HL-60/S4 treated with phorbol 12-myristate 13-acetate at 8.2 ng/mL for 4 days and 3 days (cell line): Measurements from ENCODE around the gene ZFAND3.

Source experiments
- in situ Hi-C: fragments of 300-500 bp; cut with MboI; formaldehyde crosslinking; loops from 2 replicates; pipeline ENCODE4 v1.15.0; 2022; ENCODE audit warnings: low sequenced_read_pairs

Gene ZFAND3

DNA sequence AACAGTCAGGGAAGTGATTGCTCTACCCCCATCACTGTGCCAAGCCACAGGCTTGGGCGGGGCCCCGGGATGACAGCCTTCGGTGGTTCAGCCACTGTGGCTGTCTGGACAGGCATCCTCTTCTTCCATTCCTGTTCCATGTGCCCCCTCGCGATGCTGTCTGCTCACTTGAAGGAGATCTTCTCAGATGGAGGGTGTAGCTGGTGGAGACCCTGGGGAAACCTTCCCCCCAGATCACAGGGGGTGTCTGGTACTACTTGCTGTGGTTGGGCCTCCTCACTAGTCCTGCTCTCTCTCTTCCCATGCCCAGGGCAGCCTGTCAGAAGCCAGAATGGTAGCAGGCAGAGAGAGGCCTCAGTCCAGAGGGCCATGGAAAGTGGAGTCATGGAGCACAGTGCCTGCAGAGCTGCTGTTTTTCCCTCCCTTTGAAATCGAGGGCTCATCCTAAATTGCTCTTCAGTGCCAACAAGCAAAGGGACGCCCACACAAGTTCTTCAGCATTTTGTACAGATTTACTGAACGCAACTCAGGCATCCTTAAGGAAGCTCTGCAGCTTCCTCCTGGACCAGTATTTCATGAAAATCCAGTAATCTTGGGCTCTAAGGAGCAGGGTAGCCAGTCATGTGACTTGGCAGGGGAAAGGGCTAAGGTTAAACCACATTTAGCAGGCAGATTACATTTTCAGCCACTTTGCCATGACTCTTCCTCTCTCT is 326.6 kb downstream of the ZFAND3 start:
- in situ Hi-C loops = no loop called here

DNA sequence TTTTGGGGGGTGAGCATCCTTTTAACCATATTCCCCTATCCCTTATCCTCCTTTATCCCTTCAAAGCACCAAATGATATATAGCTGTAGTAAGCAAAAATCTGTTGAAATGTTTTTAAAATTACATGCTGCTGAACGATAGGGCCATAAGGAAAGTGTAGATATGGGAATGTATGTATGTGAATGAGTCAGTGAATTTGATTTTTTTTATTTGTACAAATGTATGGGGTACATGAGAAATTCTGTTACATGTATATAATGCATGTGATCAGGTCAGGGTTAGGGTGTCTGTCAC is 327.2 kb downstream of the ZFAND3 start:
- in situ Hi-C loops = no loop called here

DNA sequence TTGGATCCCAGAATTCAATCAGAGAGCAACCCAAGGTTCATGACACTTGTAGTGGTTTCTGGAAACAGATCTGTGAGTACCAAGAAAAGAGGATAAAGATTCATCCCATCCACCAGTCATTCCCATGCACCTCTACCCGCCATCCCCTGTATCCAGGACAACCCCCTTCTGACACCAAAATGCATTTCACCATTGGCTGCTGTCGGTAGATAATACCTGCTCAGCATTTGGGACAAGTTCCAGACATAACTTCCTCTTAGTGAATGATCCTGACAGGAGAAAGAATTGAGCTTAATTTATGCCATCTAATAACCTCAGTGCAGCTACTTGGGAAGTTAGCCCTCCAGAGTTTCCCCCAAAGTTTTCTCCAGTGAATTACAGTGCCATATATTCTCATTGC is 329.1 kb downstream of the ZFAND3 start:
- in situ Hi-C loops = no loop called here

DNA sequence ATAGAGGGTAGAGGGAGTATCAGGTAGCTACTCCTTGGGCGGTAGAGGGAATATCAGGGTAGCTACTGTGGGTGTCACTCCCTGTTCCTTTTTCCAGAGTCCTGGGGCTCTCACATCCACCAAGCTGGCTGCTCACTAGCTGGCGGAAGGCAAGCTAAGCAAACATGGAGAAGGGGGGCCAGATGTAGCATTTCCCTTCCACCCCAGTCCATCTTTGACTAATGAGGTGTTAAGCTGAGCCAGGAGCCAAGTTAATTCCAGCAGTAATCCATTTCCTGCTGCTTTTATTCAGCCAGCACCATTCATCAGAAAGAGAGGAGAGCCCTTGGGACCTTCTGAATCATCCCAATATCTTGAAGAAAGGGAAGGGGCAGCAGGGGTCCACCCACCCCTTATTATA is 330.0 kb downstream of the ZFAND3 start:
- in situ Hi-C loops = no loop called here

DNA sequence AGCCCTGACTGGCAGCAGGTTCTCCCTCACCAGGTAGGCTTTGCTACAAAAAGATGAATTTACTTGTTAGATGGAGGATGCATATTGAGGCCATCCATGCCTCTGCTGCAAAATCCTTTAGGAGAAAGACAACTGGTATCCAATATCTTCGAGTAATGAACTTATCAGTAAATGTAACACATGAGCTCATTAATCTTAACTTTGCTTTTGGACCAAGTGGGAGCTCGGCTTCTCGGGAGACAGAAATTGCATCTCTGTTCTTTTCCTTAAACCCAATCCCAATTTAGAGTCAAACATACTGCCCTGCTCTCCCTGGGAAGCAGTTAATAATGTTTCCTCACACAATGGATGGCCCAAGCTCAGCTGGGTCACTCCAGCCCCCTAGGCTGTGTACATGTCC is 330.5 kb downstream of the ZFAND3 start:
- in situ Hi-C loops = no loop called here

DNA sequence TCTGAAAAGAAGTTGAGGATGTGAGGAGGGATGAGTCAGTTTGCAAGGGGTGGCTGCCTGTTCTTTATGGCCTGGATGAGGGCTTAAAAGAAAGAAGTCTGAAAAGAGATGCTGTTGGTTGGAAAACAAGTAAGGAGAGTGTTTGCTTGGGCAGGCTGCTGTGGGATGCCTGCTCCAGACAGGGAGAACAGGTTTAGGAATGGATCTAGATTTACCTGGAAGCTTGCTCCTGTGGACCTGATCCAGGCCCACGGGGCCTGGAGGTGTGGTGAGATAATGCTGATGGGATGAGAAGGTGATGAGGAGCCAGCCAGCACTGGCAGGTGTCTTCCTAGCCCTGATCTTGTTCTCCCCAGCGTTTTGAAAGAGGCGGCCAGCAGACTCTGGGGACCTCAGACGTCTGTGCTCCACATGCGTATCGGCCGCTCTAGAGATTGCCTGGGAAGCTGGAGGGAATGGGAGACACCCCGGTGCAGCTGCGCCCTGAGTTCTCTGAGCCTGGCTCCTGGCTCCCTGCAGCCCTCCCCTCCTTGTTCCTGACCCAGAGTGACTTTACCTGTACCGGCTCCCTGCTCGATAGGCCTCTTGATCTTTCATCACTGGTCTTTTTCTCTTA is 331.3 kb downstream of the ZFAND3 start:
- in situ Hi-C loops = no loop called here

DNA sequence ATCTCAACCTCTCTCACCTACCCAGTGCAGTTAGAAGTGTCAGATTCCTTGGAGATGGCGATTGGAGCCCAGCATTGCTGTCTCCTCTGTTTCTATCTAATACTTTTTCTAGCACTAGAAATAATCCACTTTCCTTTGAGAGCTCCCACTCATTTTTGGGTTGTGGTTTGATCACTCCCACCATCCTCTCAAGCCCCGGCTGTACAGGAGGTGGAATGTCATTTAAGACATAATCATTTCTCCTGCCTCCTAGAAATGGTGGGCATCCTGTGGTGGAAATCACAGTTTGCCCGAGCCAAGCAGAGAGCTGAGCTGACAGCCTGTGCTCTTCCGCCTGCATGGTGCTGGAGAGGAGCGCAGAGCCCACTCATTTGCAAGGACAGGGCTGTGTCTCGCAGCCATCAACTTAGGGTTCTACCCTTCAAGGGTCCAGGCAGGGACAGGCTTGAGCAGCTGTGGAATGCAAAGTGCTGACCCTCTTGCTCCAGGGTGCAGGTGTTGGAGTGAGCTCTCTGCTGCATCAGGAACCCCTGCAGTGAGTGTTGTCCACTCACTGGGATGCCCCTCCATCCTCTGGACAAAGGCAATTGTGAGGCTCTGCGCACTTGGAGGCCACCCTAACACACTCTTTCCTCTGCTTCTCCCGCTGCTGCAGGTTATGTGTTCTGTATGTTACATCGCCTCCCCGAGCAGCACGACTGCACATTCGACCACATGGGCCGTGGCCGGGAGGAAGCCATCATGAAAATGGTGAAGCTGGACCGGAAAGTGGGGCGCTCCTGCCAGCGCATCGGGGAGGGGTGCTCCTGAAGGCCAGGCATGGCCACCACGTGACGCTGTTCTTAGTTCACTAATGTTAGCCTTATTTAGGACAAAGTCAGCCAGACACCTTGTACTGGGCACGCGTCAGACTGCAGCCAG is 332.3 kb downstream of the ZFAND3 start:
- in situ Hi-C loops = no loop called here

DNA sequence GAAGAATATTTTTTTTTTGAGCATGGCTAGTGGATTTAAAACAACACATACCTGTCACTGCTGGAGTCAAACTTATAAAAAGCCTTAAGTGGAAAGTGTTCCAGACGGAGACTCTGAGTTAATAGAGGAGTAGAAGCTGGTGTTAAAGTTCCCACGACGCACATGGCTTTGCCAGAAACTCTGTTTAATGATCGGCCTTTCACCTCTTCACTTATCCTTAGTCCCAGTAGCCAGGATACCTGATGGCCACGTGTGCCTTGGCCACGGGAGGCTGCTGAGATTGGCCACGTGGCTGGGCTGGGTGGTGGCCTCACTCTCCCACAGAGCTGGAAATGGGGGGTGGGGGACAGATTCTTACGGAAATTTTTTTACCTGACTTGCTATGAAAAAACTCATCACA is 333.1 kb downstream of the ZFAND3 start:
- in situ Hi-C loops = no loop called here

DNA sequence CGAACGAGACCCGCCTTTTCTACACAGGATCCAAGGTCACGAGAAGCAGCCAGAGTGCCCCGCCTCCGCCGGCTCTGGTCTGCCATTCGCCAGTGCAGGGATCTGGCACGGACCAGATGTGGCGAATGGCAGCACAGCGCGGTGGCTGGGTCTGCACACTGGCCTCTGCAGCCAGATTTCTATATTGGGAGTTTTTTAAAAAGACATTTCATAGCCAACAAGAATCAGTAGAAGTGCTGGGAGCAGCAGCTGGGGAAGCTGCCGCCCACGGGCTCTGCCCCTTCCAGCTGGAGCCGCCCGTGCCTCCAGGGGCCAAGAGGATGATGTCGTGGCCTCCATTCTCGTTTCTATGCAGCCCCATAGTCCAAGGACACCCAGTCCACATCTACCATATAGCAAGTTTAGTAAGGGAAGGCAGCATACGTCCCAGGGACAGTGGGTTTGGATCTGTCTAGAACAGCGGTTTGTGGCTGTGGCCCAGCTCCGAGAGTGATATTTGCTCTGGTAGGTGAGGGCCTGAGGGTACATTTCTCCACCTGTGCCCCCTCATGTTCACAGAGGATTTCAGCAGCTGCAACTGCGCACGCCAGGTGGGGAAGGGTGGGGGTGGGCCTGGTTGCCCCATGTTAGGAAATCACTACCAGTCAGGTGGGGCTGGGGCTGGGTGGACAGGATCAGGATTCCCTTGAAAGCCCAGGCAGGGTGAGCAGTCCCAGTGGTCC is 333.7 kb downstream of the ZFAND3 start:
- in situ Hi-C loops = no loop called here

DNA sequence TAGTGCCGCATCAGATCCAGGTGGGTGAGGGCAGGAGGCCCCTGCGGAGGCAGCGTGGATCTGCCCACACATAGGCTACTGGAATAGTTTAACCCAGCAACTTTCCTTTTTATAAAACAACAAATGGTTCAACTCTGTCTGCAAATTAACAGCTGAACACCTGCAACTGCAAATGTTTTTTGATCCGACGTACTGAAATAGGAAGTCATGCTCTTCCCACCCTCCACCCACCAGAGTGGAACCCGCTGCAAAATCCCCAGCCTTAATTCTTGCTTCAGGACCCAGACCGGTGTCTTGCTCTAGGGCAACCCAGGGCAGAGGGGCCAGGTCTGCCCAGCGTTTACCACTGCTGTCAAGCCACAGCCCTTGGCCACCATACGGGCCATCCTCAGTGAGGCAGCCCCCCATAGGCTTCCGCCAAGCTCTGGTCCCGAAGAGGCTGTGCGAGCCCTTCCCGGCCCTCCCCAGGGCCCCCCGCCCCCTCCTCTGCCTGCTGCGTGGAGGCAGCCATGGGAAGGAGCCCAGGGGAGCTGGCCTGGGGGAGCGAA is 334.3 kb downstream of the ZFAND3 start:
- in situ Hi-C loops = no loop called here

DNA sequence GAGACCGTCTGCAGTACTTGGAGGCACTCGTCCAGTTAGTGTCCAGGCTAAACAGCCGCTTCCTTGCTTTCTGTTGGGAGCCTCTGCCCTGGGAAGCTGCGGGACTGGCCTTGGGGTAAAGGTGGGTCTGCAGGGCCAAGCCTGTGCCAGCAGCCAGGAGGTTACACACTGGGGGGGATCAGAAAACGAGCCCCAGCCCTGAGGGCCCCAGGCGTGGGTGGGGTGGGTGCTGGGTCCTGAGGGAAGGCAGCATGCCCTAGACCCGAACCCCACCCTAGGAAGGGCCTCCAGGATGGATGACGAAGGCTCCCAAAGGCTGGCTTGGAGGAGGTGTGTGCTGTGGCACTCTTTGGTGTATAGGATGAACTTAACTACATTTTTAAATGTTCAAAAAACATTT is 335.2 kb downstream of the ZFAND3 start:
- in situ Hi-C loops = no loop called here

DNA sequence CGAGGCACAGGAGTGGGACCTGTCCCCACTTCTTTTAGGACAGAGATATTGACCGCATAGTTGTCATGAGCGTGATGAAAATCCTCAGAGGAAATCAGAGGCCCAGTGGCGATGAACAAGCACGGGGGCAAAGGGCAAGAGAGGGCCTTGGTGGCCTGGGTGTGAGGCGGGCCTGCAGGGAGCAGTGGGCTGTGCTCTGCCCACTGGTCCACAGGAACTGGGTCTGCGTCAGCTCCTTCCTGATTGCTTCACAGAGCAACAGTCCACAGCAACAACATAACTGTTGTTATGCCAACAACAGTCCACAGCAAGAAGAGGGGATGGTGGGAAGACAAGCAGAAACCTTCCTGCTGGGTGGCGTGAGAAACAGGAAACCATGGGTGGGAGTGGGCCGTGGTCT is 335.6 kb downstream of the ZFAND3 start:
- in situ Hi-C loops = no loop called here

DNA sequence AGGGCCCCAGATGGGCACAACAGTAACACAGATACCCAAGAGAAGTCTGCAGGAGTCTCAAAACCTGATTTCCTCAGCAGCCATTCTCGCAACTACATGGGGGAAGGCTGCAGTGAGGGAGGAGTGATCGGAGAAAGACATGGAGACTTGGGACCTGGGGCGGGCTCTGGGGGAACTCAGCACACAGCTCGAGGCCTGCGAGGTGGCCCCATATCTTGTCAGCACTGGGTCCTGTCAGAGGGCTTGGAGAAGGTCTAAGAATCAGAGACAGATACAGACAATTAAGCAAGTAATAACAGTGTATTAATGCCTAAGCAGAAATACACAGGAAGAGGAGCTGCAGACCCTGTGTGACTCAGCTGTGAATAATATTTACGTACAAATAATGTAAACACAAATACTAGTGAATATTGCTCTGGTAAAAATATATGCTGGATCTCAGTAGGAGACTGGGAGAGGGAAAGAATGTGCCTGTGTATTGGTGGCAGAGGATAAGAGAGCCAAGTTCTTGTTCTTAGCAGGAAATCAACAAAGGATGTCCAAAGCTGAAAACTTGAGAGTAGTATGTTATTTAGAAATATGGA is 336.2 kb downstream of the ZFAND3 start:
- in situ Hi-C loops = no loop called here

DNA sequence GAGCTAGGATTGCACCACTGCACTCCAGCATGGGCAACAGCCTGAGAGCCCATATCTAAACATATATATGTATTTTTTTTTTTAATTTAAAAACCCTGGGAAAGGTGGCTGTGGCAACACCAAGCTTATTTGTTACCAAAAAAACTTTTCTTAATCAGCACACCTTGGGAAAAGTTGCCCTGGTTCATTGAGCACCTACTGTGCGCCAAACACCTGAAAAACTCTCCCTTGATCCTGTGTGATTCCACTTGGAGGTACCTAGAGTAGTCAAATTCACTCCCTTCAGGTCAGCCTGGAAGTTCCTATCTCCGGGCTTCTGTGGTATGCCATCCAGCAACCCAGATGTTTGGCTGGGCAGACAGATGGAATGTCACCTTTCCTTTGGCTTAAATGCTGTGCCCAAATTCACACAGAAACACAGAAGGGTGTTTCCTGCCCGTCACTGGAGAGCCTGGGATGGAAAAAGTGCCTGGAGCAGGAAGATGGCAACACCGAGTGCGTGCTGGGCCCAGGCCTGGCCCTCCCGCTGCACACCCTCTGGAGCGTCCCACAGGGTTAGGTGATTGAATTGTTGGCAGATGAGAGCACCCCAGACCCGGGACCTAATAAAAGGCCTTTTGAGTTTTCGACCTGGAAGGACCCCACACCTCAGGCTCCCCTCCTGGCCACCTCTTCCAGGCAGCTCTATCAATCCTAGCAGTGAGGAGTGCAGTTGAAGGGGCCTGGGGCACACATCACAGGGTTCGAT is 337.5 kb downstream of the ZFAND3 start:
- in situ Hi-C loops = no loop called here

DNA sequence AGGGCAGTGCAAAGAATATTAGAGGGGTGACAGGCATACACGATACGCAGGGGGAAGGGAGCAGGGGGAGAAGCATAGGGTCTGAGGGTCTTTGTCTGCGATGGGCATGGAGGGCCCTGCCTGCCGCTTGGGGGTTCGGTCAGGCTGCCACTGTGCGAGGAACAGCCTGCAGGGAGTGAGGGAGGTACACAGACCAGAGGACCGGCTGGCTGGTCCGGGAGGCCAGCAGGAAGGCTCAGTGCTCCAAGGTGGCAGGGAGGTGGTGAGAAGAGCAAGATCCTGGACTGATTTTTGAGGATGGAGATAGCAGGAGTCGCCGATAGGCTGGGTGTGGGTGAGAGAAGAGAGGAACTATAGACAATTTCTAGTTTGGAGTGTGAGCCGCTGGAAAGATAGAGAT is 338.4 kb downstream of the ZFAND3 start:
- in situ Hi-C loops = no loop called here

DNA sequence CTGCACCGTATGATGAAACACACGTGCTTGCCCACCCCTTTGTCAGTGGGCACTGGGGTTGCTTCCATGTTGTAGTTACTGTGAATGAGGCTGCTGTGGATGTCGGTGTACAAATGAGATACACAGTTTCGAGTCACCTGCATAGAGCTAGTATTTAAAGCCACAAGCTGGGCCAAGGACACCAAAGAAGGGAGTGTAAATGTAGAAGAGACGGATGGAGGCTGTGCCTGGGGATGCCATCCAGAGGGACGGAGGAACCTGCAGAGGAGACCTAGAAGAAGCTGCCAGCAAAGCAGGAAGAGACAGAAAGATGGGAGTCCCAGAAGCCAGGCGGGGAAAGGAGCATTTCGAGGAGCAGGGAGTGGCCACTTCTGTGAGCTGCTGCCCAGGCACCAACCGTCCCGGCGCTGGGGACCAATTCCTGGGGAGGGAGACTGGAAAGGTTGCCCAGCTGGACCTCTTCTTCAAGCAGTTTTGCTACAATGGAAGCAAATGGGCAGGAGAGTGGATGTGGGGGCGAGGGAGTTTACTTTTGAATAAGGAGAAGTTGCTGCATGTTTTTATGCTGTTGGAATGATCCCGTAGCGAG is 339.3 kb downstream of the ZFAND3 start:
- in situ Hi-C loops = no loop called here

DNA sequence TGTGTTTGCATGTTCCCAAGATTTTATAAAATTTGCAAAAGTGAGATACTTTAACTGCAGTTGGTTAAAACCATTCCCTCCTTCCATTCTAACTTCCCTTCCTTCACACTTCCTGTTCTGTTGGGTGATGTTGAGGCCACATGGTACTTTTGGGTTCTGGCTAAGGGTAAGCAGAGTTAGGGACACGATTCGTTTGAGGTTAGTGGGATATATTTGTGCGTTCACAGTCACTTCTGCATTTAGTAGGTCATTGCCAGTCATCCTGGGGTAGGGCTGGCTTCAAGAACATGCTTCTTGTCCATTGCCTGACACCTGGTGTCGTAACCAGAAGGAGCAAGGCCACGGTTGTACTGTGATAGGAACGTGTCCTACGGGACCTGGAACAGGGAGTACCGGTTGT is 340.1 kb downstream of the ZFAND3 start:
- in situ Hi-C loops = no loop called here

DNA sequence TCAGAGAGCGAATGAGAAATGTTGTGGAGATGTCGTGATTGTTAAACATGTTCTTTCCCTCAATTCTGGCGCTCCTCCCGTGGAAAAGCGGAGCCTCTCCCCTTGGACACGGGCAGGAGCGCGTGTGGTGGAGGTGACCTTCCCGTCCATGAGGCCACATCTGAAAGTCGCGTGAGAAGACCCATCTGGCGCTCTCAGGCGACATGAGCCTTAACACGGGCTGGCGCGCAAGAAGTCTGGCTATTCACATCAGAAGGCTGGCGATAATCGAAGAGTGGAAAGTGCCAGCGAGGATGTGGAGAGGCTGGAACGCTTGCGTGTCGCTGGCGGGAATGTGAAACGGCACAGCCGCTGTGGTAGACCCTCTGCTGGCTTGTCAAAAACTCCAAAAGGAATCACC is 341.3 kb downstream of the ZFAND3 start:
- in situ Hi-C loops = no loop called here

DNA sequence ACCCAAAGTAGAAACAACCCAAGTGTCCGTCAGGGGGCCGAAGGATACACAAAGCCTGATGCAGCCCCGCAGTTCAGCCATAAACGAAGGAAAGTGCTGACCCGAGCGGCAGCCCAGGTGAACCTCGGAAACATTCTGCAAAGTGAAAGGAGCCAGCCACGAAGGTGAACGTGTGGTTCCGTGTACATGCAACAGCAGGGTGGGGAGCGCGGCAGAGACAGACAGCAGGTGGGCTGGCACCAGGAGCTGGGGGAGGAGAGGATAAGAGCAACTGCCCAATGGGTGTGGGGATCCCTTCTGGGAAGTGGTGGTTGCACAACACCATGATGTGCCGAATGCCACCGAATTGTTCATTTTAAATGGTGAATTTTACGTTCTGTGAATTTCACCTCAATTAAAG is 341.8 kb downstream of the ZFAND3 start:
- in situ Hi-C loops = no loop called here
